Posterior cingulate gyrus (tissue), 11 donors: ENCODE data around the gene CLEC1A.
A peak's percentile ranks its signal among the peaks of the same experiment; 100 is the strongest.

Experiments
- DNase-seq, 10 donors: peaks; one replicate each; pipeline versions ENCODE4 v3.0.0 to v3.0.0-alpha.2; 2020 to 2021; ENCODE audit warnings: mixed read lengths in 3 of 10
- intact Hi-C: fragments of 100-400 bp; cut with DNase I; formaldehyde crosslinking; loops from one replicate; pipeline ENCODE4 v1.15.1; 2023

The CLEC1A gene

DNA sequence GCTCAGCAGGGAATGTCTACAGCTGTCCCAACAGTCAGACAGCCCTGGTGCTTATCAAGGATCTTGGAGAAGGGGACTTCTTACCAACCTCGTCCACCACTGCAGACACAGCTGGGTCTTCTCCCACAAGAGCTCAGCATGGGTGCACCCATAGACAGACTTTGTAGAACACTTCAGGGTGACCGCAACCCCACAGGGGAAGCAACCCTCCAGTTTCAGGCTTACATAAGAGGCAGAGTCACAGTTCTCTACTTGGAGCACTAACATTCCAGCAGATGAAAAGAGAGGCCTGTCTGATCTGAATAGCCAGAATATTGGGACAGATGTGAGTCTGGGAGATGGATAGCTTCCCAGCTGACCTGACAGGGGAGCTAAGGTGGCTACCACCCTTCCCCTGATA is 3.5 kb upstream of the CLEC1A start:
- intact Hi-C loops: no loop called here
- peak in 1 of 10 donors; percentile 77 for DNase-seq

DNA sequence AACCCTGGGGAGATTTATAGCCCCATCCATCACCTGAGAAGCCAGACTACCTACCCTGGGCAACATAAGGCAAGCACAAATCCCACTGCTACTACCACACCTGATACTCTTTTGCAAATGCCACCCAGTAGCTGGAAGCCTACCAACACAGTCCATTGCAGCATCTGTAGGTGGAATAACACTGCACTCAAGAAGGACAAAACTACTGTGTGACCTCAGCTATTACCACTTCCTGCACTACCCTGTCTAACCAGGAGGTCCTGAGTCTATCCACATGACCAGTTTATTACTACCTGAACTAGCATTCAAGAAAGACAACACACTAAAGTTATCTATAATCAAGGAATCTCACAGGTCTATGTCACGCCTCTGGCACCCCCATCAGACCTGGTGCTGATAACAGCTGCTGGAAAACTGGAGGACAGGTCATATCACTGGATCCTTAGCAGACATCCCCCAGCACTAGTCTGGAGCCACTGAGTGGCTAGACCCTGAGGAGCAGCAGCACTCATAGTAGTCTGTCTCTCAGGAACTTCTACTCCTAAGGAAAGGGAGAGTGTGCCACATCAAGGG is 2.9 kb upstream of the CLEC1A start:
- intact Hi-C loops: no loop called here

DNA sequence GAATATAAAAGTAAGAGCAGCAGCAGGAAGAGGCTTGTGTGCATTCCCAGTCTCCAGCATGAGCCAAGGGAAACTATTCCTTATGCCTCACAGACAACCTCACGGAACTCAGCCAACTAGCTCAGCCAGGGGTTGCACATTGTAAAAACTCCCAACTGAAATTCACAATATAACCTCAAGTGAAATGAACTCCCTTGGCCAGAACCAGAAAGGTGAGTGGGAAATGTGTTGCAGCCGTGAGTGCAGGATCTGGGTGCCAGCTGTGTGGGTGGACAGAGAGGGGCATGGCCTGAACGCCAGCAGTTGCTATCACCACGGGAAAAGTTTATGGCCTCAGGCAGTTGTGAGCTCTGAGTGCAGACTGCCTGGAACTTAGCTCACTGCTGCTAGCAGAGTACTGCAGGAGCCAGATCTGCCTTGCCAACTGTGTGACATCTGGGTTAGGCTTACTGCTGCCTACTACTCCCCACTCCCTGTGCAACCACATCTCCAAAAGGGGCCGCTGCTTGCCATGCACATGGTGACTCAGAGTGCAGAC is 2.3 kb upstream of the CLEC1A start:
- DNase-seq: no peak
- intact Hi-C loops: no loop called here

More for the DNA sequence above, 2.9 kb upstream of the CLEC1A start:
- DNase-seq: no peak

DNA sequence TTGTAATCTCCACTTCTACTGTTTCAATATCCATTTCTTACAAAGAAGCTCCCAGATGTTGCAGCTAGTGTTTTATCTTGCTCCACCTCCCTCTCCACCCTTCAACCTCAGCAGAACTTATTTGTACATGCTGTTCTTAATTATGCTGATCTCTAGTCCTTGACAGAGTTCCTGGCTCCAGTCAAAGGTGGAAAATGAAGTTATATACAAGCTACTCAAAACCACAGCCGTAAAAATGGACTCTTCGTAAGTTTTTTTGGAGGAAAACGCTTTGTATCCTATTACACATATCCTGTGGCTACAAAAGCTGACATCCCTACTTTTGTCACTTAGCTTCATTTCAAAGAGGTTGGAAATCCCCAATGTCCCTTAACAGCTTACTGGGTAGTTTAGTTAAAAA is 1.3 kb downstream of the CLEC1A start:
- DNase-seq: no peak
- intact Hi-C loops: no loop called here

DNA sequence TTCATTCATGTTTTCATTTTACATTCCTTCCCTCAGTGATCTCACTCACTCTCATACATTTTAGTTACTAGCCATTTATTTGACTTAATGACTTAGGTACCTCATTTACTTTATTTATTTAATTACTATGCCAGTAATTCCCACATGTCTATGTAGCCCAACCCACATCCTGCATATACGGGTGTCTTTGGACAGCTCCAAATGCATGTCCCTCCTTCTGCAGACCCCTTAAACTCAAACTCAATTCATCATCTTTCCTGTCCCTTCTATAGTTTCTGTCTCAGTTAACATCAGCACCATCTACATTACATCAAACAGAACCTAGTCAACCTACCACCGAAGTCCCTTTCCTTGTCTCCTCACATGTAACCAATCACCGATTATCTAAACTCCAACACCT is 2.8 kb downstream of the CLEC1A start:
- no peak for DNase-seq
- intact Hi-C loops: no loop called here

DNA sequence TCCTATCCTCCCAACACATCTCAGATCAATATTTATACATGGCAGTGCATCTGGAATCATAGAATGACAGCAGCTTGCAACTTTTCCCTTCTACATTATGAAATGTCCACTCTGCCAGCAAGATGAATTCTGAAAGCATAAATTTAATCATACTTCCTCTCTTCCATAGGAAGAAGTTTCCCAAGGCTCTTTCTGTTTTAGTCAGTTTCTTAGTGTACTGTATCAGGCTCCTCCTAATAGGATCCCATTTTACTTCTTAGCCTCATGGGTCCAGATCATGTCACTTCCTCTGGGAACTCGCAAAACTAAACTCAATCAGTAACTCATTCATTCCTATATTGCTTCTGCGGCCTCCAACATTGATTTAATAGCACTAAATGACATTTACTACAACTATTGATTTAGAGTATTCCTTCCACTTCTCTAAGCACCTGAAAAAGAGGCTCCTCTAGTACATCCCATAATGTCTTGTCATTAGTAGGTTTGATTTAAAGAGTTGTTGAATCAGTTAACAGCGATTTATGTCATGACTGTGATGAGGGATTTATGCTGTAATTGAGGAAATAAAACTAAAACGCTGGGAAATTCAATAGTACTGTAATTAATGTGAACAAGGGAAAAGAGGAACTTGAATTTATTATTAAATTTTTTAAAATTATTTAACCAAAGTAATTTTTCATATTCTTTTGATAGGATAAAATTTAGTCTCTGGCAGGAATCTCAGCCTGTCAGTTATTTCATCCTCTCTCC is 4.0 kb downstream of the CLEC1A start:
- no peak for DNase-seq
- intact Hi-C loops: no loop called here

DNA sequence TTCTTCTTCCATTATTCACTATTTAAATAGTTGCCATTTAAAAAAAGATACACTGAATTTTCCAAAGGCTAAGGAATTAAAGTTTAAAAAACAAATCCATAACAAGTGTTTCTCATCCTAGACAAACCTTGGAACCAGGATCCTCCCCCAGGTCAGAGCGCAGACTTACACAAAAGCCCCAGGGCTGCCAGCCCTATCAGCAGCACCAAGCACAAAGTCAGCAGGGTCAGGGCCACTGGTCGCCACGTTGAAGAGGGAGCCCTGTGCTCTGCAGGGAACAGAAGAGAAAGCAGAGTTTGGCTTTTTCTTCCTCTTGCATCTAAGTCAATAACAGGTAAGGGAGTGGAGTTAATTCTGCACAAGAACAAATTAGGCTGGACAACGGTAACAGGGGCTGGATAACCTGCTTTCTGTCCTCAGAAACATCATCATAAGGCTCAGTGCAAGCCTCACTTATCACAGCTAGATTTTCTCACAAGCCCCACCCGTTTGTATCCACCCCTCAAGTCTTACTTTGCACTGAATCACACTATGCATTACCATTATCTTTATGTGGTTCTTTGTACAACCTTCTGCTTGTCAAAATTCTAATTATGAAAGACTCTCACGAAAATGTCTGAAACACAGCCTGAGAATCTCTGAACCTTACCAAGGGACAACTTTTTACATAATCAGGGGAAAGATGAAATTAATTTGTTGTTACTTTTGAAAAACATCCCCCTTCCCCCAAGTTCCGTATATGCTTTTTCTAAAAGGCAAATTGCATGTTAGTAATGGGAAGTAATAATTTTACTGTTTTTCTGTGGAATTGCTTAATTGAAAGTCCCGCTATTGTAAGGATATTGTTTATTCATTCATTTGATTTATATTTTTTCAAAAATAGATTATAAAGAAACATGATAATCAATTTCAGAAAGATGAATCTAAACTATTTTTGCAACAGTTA is 9.6 kb downstream of the CLEC1A start:
- intact Hi-C loops: no loop called here
- DNase-seq: no peak

DNA sequence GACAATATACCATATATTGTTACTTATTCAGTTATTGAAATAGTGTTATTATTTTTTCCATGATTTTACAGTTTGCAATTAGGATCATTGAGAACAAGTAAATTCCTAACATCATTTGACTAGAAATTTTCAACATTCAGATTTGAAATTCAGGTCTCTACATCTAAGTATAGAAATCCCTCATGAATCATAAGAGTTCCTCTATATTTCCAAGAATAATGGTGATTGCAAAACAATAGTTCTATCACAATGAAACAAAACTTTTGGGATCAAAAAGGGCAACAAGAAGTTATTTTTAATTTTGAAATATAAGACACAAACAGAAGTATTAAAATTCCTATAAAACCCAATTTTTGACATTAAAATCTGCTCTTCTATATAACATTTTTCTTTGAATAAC is 10.8 kb downstream of the CLEC1A start:
- no peak for DNase-seq
- intact Hi-C loops: no loop called here

DNA sequence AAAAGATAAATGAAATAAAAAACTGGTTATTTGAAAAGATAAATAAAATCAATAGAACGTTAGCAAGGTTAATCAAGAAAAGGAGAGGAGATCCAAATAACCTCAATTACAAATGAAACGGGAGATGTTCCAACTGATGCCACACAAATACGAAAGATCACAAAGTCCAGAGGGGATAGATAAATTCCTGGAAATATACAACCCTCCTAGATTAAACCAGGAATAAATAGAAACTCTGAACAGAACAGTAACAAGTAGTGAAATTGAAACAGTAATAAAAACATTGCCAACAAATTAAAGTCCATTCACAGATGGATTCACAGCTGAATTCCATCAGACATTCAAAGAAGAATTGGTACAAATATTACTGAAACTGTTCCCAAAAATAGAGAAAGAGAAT is 12.4 kb downstream of the CLEC1A start:
- DNase-seq: no peak
- intact Hi-C loops: no loop called here

DNA sequence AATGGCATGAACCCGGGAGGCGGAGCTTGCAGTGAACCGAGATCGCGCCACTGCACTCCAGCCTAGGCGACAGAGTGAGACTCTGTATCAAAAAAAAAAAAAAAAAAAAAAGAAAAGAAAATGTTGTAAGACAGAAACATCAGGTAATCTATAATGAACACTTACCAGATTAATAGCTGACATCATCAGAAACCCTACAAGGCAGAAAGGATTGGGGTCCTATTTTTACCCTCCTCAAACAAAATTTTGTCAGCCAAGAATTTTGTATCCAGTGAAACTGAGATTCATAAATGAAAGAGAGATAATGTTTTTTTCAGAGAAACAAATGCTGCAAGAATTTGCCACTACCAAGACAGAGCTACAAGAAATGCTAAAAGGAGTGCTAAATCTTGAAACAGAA is 14.1 kb downstream of the CLEC1A start:
- DNase-seq: no peak
- intact Hi-C loops: no loop called here

DNA sequence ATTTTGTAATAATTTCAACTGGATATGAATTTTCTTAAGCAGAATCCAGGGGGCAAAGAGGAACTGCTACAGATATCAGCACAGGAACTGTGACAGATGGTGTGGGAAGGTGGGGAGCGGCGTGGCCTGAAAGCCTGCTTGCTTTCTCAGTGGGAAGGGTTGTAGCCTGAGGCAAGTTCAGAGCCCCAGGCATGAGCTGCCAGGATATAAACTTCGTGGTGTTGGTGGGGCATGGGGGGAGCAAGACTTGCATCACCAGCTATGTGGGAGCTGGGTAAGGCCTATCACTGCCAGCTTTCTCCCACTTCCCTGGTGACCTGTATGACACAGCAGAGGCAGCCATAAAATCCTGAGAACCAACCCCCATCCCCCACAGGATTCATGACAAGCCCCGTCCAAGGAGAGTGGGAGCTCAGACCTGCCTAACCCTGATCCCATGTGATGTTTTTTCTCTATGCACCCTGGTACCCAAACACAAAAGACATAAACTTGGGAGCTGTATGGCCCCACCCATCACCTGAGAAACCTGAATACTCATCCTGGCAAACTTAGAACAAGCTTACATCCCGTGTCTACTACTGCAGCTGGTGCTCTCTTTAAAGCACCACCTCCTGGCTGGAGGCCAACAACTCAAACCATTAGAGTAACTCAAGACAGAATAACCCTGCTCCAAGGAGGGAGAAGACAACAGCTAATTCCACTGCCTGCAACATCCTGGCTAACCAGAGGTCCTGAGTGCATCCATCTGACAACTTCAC is 16.5 kb downstream of the CLEC1A start:
- intact Hi-C loops: no loop called here

DNA sequence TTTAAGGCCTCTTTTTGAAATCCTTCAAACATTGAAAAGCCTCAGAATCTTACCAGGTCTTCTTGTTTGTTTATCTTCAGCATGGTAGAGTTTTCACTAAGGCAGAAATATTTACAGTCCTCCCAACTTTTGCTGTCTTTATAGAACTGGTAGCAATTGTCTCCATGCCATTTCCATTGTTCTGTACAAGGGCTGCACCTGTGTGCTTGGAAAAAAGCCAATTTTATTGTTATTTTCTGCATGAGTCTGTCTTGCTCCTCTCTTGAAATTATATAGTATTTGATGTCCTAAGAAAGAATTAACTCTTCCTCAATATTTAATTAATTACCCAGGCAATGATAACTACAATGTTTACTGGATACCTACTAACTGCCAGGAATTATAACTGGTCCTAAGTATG is 23.3 kb downstream of the CLEC1A start:
- intact Hi-C loops: no loop called here

More for the DNA sequence above, 16.5 kb downstream of the CLEC1A start:
- DNase-seq: no peak

DNA sequence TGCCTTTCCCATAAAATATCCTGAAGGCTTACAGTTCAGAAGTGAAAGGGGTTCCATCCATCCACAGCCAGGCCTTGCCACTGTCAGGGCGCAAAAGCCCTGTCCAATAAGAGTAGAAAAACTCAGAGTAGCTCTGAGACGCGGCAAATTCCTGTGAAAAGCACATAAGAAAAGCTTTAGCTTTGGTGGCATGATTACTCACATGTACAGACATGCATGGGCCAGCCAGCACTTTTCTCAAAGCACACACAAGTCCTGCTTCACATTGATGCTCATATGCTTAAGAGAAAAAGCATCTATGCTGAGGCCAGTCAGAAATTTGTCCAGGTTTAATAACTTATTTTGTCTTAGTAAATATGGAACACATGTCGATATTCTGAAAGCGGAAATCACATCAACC is 25.5 kb downstream of the CLEC1A start:
- DNase-seq: no peak
- intact Hi-C loops: no loop called here

More for the DNA sequence above, 23.3 kb downstream of the CLEC1A start:
- no peak for DNase-seq

DNA sequence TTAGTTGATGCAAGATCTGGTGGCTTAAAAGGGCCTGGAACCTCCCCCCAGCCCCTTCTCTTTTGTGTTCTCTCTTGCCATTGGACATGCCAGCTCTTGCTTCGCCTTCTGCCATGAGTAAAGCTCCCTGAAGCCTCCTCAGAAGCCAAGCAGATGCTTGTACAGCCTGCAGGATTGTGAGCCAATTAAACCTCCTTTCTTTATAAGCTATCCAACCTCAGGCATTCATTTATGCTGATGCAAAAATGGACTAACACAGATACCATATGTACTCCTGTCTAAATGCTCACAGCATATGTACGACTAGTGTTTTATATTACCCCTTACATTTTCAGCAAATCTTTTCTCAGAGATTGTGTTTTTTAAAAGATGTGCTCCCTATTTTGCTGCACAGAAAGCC is 26.7 kb downstream of the CLEC1A start:
- intact Hi-C loops: no loop called here
- DNase-seq: no peak

DNA sequence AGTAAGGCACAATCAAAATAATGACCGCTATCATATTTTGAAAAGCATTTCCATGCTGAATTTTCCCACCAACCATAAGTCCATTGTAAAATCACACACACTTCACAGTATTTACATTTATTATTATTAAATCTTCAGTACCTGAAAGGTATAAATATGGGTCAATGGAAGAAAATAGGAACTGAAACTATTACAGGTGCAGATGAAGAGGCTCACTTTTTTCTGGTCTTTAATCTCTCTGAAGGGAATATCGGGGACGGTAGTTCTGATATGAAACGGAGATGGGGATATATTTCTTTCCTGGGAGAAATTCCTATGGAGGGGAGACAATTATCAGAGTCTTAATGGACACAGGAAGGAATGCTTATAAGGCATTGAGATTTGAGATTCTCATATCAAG is 28.4 kb downstream of the CLEC1A start:
- intact Hi-C loops: no loop called here
- no peak for DNase-seq

DNA sequence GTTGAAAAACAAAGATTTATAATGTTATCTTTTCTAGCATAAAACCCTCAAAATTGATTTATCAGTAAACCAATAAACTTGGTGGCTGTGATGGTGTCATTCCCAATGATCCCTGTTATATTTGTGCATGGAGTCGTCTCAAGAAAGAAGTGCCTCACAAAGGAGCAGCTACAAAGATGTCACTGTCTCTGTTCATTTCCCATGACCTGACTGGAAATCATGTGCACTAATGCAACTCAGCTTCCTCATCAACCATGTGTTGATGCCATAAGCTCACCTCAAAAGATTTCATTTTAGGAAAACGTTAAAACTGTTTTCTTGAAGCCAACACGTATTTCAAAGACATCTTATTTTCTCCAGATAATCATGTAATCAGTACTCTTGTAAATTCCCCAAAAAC is 28.8 kb downstream of the CLEC1A start:
- no peak for DNase-seq
- intact Hi-C loops: no loop called here

DNA sequence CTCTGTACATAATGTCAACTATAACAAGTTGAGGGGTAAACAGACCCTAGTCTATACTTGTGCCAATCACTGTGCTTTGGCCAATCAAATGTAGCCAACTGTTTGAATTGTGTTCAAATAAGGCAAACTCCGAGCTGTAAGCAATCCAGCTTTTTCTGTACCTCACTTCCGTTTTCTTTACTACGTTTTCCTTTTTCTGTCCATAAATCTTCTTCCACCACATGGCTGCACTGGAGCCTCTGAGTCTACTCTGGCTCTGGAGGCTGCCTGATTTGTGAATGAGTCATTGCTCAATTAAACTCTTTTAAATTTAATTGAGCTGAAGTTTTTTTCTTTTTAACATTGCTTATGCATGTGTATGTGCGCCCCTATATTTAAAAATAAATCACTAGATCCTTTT is 29.7 kb downstream of the CLEC1A start:
- intact Hi-C loops: no loop called here

DNA sequence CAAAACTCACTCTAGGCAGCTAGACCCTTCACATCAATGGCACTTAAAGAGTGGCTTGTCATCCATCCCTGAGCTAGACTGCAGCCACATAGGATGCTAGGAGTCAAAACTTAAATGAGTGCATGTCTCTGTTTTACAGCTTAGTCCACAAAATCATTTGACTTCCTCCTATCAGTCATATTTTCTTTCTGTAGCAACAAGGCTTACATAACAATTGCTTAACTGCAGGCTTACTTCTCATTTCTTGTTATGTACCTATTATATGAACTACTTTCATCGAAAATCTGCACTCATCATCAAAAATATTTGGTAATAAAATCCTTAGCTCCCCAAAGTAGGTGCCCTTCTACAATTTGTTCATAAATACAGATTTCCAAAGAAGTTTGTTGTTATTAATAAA is 30.1 kb downstream of the CLEC1A start:
- no peak for DNase-seq
- intact Hi-C loops: no loop called here

More for the DNA sequence above, 29.7 kb downstream of the CLEC1A start:
- DNase-seq: no peak

DNA sequence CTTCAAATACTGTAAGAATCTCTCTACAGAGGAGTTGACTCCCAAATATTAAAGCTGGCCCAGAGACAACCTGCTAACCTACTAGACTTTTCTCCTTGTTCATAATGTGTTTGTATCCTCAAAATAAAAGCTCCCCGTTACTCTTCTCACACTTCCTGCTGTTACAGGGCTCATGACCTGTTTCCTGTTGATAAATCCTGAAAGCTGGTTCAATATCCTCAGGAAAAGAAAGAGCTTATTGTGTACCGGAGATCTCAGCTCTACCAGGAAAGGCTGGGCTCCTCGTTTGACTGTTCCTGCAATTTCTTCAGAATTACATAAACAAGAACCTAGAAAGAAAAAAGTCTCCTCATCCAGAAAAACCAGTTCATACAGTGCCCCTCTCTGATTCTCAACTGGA is 30.8 kb downstream of the CLEC1A start:
- DNase-seq: no peak
- intact Hi-C loops: no loop called here

DNA sequence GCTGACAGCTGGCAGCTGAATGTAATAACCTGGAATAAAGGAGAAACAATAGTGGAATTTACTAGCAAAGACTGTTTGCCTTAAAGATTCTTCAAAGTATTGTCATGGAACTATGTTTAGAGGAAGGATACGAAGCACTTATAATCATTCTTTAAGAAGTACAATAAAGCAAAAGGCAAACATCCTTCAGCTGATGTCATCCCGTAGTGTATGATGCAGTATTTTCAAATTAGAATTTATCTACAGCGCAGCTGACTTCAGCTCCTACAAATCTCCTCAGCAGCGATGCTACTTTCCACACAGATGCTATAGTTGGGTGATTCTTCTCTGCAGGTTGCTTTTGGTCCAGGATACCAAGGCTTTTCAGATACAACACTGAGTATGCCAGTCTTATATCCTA is 31.5 kb downstream of the CLEC1A start:
- intact Hi-C loops: no loop called here
- DNase-seq: no peak
